Lower lobe of right lung (tissue), 2 donors: Measurements from ENCODE around the gene DCXR. TPM values are rescaled to one million over a fixed set of nuclear protein-coding genes. Genes with fewer than 3 reads are reported as not detected.

Source experiments
- ATAC-seq, 2 donors: fragments of 200-7000 bp; cut with Tn5 transposase; one replicate each; pipeline ENCODE4 v1.9.1; 2020 to 2022; ENCODE audit warnings: mild to moderate bottlenecking in 2 of 2, moderate library complexity in 2 of 2
- DNase-seq: peaks from one replicate; pipeline ENCODE4 v3.0.0-alpha.2; 2020
- H3K27ac ChIP-seq: fragments of 200-600 bp; one replicate; pipeline ENCODE4 v1.8.0; 2022
- H3K27me3 ChIP-seq: fragments of 200-600 bp; one replicate; pipeline ENCODE4 v1.8.0; 2022; ENCODE audit warnings: low read depth
- H3K36me3 ChIP-seq: fragments of 200-600 bp; one replicate; pipeline ENCODE4 v1.8.0; 2022; ENCODE audit warnings: mild to moderate bottlenecking
- H3K4me1 ChIP-seq: fragments of 200-600 bp; one replicate; pipeline ENCODE4 v1.8.0; 2022
- H3K4me3 ChIP-seq: fragments of 200-600 bp; one replicate; pipeline ENCODE4 v1.8.0; 2022; ENCODE audit warnings: mild to moderate bottlenecking
- H3K9me3 ChIP-seq: fragments of 200-600 bp; one replicate; pipeline ENCODE4 v1.8.0; 2022
- intact Hi-C: fragments of 100-400 bp; cut with DNase I; formaldehyde crosslinking; loops from one replicate; pipeline ENCODE4 v1.11.0; 2022
- total RNA-seq: library from RNA; stranded (reverse); fragmentation: NEBNext Ultra II Directional; extraction: Animal tissue kit (Norgen Biotek cat#: 25700); gene quantifications from one replicate; pipeline ENCODE4 v1.2.1, GENCODE V29; 2021
- TF ChIP-seq, protein P1 (sequence below): fragments of 200-600 bp; IDR thresholded peaks from one replicate; pipeline ENCODE4 v1.8.0; 2022; ENCODE audit warnings: antibody characterized with exemption, mild to moderate bottlenecking
- donor health status: DM: no; HTN: yes; CAD: no; lungs with severe emphysema.

DCXR gene
- total RNA-seq, 1 donor from 2014 or later = 133 TPM

DNA sequence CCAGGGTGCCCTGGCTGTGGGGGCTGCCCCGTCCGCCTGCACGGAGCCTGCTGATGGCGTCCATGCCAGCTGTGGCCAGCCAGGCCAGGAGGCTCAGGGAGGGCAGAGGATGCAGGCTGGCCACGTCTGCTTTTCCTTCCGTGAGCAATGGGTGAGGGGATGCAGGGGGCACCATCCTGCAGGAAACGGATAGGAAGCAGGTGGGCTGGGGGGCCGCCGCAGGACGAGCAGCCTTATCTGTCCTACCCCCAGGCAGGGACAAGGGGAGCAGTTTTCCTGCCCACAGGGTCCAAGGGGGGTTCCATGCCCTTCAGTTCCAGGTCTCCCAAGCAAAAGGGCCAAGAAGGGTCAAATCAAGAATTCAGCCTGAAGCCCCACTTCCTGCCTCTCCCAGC lies 21.4 kb upstream of the DCXR start:
- intact Hi-C loops = no loop called here
- DNase-seq (no peak), ATAC-seq (no peak)
- TF ChIP-seq, protein P1, sequence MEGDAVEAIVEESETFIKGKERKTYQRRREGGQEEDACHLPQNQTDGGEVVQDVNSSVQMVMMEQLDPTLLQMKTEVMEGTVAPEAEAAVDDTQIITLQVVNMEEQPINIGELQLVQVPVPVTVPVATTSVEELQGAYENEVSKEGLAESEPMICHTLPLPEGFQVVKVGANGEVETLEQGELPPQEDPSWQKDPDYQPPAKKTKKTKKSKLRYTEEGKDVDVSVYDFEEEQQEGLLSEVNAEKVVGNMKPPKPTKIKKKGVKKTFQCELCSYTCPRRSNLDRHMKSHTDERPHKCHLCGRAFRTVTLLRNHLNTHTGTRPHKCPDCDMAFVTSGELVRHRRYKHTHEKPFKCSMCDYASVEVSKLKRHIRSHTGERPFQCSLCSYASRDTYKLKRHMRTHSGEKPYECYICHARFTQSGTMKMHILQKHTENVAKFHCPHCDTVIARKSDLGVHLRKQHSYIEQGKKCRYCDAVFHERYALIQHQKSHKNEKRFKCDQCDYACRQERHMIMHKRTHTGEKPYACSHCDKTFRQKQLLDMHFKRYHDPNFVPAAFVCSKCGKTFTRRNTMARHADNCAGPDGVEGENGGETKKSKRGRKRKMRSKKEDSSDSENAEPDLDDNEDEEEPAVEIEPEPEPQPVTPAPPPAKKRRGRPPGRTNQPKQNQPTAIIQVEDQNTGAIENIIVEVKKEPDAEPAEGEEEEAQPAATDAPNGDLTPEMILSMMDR = no peak
- Histone ChIP-seq H3K4me3 (no peak overlapping the region), H3K4me1 (peaks cover 6% of the 10 kb centered on the region), H3K27me3 (no peaks in the 10 kb centered on the region), H3K36me3 (peaks cover 96% of the 10 kb centered on the region), H3K9me3 (no peaks in the 10 kb centered on the region), H3K27ac (no peak overlapping the region)

DNA sequence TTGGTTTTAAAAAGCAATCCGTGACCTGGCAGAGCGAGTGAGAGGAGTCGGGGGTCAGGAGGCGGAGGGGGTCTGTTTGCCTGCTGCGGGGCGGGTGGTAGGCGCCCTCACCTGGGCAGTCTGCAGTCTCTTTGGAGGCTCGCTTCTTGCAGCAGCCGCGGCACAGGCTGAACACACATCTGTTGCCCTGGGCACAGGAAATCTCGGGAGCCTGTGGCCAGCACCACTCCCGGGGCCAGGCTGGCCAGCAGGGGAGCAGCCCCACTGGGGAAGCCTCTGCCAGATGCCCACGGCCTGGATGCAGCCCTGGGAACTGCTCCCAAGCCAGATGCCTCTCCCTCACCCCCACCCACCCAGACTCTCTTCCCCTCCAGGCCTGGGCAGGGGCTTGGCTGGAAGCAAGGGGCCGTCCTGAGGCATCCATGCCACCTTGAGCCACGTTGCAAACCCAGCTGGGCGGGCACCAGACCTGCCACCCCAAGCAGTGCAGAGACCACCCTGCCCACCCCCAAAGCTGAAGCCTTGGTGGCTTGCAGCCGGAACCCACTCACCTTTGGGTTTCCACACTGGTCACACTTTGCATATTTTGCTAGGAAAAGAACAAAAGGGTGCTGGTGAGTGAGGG lies 20.8 kb upstream of the DCXR start:
- H3K4me1 ChIP-seq = peaks cover 6% of the 10 kb centered on the region
- intact Hi-C loops = no loop called here
- ATAC-seq (no peak), DNase-seq (no peak)
- H3K9me3 ChIP-seq = no peaks in the 10 kb centered on the region
- H3K27ac ChIP-seq = no peak overlapping the region
- peaks cover 96% of the 10 kb centered on the region for H3K36me3 ChIP-seq
- TF ChIP-seq, protein P1 = no peak
- H3K27me3 ChIP-seq = no peaks in the 10 kb centered on the region
- H3K4me3 ChIP-seq = no peak overlapping the region

DNA sequence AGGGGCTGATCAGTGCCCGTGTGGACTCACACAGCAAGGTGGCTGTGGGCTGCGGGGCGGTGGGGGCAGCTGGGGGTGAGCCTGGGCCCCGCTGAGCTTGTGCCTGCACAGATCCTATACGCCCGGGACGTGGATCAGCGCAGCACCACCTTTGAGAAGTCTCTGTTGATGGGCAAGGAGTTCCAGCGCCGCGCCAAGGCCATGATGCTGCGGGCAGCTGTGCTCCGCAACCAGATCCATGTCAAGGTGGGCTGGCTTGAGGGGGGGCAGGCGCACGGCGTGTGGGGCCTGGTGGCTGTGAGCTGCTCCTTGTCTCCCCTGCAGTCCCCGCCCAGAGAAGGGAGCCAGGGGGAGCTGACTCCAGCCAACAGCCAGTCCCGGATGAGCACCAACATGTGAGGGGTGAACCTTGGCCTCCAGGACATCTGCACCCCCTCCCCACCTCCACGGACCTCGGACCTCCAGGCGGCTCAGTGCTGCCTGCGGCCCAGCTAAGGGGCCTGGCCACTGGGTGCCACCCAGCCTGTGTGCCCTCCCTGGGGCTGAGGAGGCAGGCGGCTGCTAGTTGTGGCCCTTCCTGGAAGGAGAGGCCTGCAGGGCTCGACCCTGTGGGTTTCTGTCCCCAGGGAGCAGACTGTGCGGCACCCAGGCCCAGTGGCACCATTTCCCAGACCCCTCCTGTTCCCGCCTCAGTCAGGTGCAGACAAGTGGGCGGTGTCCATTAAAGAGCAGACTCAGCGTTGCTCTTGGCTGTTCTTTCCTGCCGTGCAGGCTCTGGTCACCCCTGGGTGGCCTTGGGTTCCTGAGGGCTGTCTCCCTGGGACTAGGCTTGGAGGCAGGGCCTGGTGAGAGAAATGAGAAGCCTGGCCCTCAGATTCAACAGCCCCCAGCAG lies 19.5 kb upstream of the DCXR start:
- Histone ChIP-seq H3K4me1 (peaks cover 18% of the 10 kb centered on the region), H3K4me3 (no peak overlapping the region), H3K27ac (no peak overlapping the region), H3K27me3 (no peaks in the 10 kb centered on the region), H3K36me3 (peaks cover 85% of the 10 kb centered on the region), H3K9me3 (no peaks in the 10 kb centered on the region)
- DNase-seq (no peak), ATAC-seq (no peak)
- TF ChIP-seq, protein P1 = no peak
- intact Hi-C loops = no loop called here

DNA sequence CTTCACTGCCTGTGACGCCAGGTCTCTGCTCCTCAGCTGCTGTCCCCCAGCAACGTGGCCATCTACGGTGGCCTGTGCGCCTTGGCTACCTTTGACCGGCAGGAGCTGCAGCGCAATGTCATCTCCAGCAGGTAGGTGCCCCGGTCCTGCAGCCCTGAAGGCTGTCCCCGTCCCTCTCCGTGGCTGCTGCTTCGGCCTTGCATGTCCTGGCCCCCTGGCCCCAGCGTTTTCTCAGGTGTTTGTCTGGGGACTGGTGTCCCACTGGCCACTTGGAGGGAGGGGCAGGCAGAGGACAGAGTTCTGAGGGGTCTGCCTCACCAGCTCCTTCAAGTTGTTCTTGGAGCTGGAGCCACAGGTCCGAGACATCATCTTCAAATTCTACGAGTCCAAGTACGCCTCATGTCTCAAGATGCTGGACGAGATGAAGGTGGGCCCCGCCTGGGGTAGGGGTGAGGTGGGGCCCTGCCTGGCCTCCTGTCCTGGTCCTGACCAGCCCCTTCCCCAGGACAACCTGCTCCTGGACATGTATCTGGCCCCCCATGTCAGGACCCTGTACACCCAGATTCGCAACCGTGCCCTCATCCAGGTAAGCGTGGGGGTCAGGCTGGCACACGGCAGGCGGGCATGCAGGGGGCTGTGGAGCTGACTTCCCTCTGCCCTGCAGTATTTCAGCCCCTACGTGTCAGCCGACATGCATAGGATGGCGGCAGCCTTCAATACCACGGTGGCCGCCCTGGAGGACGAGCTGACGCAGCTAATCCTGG lies 18.6 kb upstream of the DCXR start:
- H3K4me3 ChIP-seq = no peak overlapping the region
- ATAC-seq = no peak
- TF ChIP-seq, protein P1 = no peak
- H3K9me3 ChIP-seq = no peaks in the 10 kb centered on the region
- H3K27ac ChIP-seq = no peak overlapping the region
- H3K36me3 ChIP-seq = peaks cover 81% of the 10 kb centered on the region
- H3K4me1 ChIP-seq = peaks cover 18% of the 10 kb centered on the region
- intact Hi-C loops = no loop called here
- no peaks in the 10 kb centered on the region for H3K27me3 ChIP-seq
- no peak for DNase-seq
